WERI-Rb-1 (cell line): ENCODE data around the gene MED25.

Experiments
- DNase-seq: peaks from one replicate; pipeline ENCODE4 v3.0.0-alpha.2; 2020
- H3K27ac ChIP-seq: fragments of 250-450 bp; sonication (Bioruptor Pico); 2 replicates; pipeline ENCODE4 v1.5.1; 2020; ENCODE audit warnings: mild to moderate bottlenecking, moderate library complexity
- H3K27me3 ChIP-seq: fragments of 250-450 bp; sonication (Bioruptor Pico); 2 replicates; pipeline ENCODE4 v1.5.1; 2021; ENCODE audit warnings: mild to moderate bottlenecking, low read depth, moderate library complexity; ENCODE audit not compliant: insufficient read depth, severe bottlenecking
- H3K36me3 ChIP-seq: fragments of 250-450 bp; sonication (Bioruptor Pico); 2 replicates; pipeline ENCODE4 v1.5.1; 2020; ENCODE audit warnings: mild to moderate bottlenecking, moderate library complexity
- H3K4me3 ChIP-seq: 2 replicates; pipeline ENCODE4 v1.5.1; 2011; ENCODE audit warnings: low read depth, mild to moderate bottlenecking, control low read depth, low read length
- H3K9me3 ChIP-seq: fragments of 250-450 bp; sonication (Bioruptor Pico); 2 replicates; pipeline ENCODE4 v1.5.1; 2021; ENCODE audit warnings: mild to moderate bottlenecking, moderate library complexity; ENCODE audit not compliant: severe bottlenecking
- CTCF ChIP-seq: IDR thresholded peaks from 2 replicates; pipeline ENCODE4 v1.5.1; 2011; ENCODE audit warnings: low read depth, mild to moderate bottlenecking, control low read depth, inconsistent platforms, low read length

MED25 gene

GRCh38 chr19:49881672-49882394, 63.7 kb downstream of the MED25 start:
- peak; percentile 26 for DNase-seq
- H3K27ac ChIP-seq, result no peak overlapping the region

GRCh38 chr19:49882643-49883042, 64.6 kb downstream of the MED25 start:
- Histone ChIP-seq H3K9me3 (no peaks in the 10 kb centered on the region), H3K27ac (no peak overlapping the region), H3K36me3 (peaks cover 49% of the 10 kb centered on the region), H3K27me3 (no peaks in the 10 kb centered on the region), H3K4me3 (no peak overlapping the region)
- no peak for TF ChIP-seq CTCF
- DNase-seq, result no peak

More at GRCh38 chr19:49881672-49882394, 63.7 kb downstream of the MED25 start:
- TF ChIP-seq CTCF, result no peak
- H3K27me3 ChIP-seq, result no peaks in the 10 kb centered on the region
- H3K4me3 ChIP-seq, result no peak overlapping the region
- H3K9me3 ChIP-seq, result no peaks in the 10 kb centered on the region
- peaks cover 49% of the 10 kb centered on the region for H3K36me3 ChIP-seq

GRCh38 chr19:49883094-49883493, 65.0 kb downstream of the MED25 start:
- DNase-seq, result no peak
- Histone ChIP-seq H3K4me3 (no peak overlapping the region), H3K36me3 (peaks cover 49% of the 10 kb centered on the region), H3K27ac (no peak overlapping the region), H3K9me3 (no peaks in the 10 kb centered on the region), H3K27me3 (no peaks in the 10 kb centered on the region)
- no peak for TF ChIP-seq CTCF

GRCh38 chr19:49884109-49884508, 66.0 kb downstream of the MED25 start:
- Histone ChIP-seq H3K27ac (no peak overlapping the region), H3K9me3 (no peaks in the 10 kb centered on the region), H3K27me3 (no peaks in the 10 kb centered on the region), H3K36me3 (peaks cover 49% of the 10 kb centered on the region), H3K4me3 (no peak overlapping the region)
- DNase-seq, result no peak
- TF ChIP-seq CTCF, result no peak

- Histone ChIP-seq H3K36me3 (peaks cover 49% of the 10 kb centered on the region), H3K27ac (no peak overlapping the region), H3K4me3 (no peak overlapping the region), H3K9me3 (no peaks in the 10 kb centered on the region), H3K27me3 (no peaks in the 10 kb centered on the region)
- DNase-seq, result no peak
- no peak for TF ChIP-seq CTCF
These were observed 66.7 kb downstream of the MED25 start for GRCh38 chr19:49884760-49885159.
